ENCODE data around the gene PDZK1.
A peak's percentile ranks its signal among the peaks of the same experiment; 100 is the strongest.
"Not testable (repeated sequence)": the region's sequence is repeated elsewhere in the genome, so short reads cannot be mapped to it uniquely, and the experiment has no call there.

PDZK1 gene

GRCh38 chr1:145707183-145707867, at the start of gene PDZK1:
Gene PDZK1, minus strand, starts transcription at chr1:145707368. Its CDS starts 19,347 bp downstream, at chr1:145688021.
- no peak for DNase-seq

- DNase-seq = peak; percentile 35 to 73
Observed at GRCh38 chr1:145751491-145752037, 44.4 kb upstream of the PDZK1 start.

GRCh38 chr1:145750426-145750825, 43.3 kb upstream of the PDZK1 start:
- peak; percentile 27 to 75 for DNase-seq

GRCh38 chr1:145747398-145748247, 40.5 kb upstream of the PDZK1 start:
- DNase-seq = peak in 1 of 2 donors; percentile 35

- no peak for DNase-seq
Observed at GRCh38 chr1:145740269-145740668, 33.1 kb upstream of the PDZK1 start.

GRCh38 chr1:145736191-145736590, 29.0 kb upstream of the PDZK1 start:
- DNase-seq = no peak

- DNase-seq = no peak
Observed at GRCh38 chr1:145730900-145731299, 23.7 kb upstream of the PDZK1 start.

- DNase-seq = no peak
Observed at GRCh38 chr1:145730467-145730866, 23.3 kb upstream of the PDZK1 start.

- DNase-seq = no peak
Observed at GRCh38 chr1:145729666-145730436, 22.7 kb upstream of the PDZK1 start.

- DNase-seq = no peak
Observed at GRCh38 chr1:145729196-145729595, 22.0 kb upstream of the PDZK1 start.

- DNase-seq = not testable (repeated sequence)
Observed at GRCh38 chr1:145726193-145726592, 19.0 kb upstream of the PDZK1 start.

- peak; percentile 27 to 73 for DNase-seq
Observed at GRCh38 chr1:145720878-145721671, 13.9 kb upstream of the PDZK1 start.

- DNase-seq = no peak
Observed at GRCh38 chr1:145720556-145720877, 13.3 kb upstream of the PDZK1 start.

- no peak for DNase-seq
Observed at GRCh38 chr1:145719230-145720079, 12.3 kb upstream of the PDZK1 start, which contains the start of gene CD160. Gene CD160, plus strand, starts transcription at chr1:145719499. Its CDS starts 8,829 bp downstream, at chr1:145728328.

GRCh38 chr1:145718465-145718864, 11.3 kb upstream of the PDZK1 start:
- not testable (repeated sequence) for DNase-seq

- no peak for DNase-seq
Observed at GRCh38 chr1:145717833-145718232, 10.7 kb upstream of the PDZK1 start.

GRCh38 chr1:145716641-145717345, 9.6 kb upstream of the PDZK1 start:
- no peak for DNase-seq

GRCh38 chr1:145714524-145715111, 7.5 kb upstream of the PDZK1 start:
- DNase-seq = no peak

- DNase-seq = no peak
Observed at GRCh38 chr1:145711213-145711651, 4.1 kb upstream of the PDZK1 start.

Data from inflammatory macrophage treated with lipopolysaccharide for 1 hour (primary cell).